ENCODE measurements around the gene RNF34.

DNA sequence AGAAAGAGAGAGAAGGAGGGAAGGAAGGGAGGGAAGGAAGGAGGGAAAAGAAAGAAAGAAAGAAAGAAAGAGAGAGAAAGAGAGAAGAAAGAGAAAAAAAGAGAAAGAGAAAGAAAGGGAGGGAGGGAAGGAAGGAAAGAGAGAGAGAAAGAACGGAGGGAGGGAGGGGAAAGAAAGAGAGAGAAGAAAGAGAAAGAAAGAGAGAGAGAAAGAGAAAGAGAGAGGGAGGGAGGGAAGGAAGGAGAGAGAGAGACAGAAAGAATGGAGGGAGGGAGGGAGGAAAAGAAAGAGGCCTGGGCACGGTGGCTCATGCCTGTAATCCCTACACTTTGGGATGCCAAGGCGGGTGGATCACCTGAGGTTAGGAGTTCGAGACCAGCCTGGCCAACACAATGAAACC, 42.6 kb upstream of the RNF34 start:
- TF ChIP-seq, protein P1, sequence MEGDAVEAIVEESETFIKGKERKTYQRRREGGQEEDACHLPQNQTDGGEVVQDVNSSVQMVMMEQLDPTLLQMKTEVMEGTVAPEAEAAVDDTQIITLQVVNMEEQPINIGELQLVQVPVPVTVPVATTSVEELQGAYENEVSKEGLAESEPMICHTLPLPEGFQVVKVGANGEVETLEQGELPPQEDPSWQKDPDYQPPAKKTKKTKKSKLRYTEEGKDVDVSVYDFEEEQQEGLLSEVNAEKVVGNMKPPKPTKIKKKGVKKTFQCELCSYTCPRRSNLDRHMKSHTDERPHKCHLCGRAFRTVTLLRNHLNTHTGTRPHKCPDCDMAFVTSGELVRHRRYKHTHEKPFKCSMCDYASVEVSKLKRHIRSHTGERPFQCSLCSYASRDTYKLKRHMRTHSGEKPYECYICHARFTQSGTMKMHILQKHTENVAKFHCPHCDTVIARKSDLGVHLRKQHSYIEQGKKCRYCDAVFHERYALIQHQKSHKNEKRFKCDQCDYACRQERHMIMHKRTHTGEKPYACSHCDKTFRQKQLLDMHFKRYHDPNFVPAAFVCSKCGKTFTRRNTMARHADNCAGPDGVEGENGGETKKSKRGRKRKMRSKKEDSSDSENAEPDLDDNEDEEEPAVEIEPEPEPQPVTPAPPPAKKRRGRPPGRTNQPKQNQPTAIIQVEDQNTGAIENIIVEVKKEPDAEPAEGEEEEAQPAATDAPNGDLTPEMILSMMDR (IDR thresholded peaks at IDR 0.05), result no peak
- TF ChIP-seq EP300 (IDR thresholded peaks at IDR 0.05; ENCODE audit: low read depth) (no peak), POLR2A (IDR thresholded peaks at IDR 0.05) (no peak)
